CD14-positive monocyte (primary cell): ENCODE data around the gene PTGR3. TPM values are rescaled to one million over a fixed set of nuclear protein-coding genes. Genes with fewer than 3 reads are reported as not detected.
A peak's percentile ranks its signal among the peaks of the same experiment; 100 is the strongest.

Experiments
- DNase-seq, 3 donors: peaks; one replicate each; pipeline ENCODE4 v3.0.0-alpha.2; 2011 to 2022
- H2AFZ ChIP-seq: 2 replicates; pipeline ENCODE4 v1.6.0; 2012; ENCODE audit warnings: mild to moderate bottlenecking, low read depth, low read length, inconsistent platforms; ENCODE audit not compliant: insufficient read depth, poor library complexity, severe bottlenecking
- H3K27ac ChIP-seq, 2 donors: 1 replicate in 1 of 2; 2 replicates in 1 of 2; pipeline ENCODE4 v1.5.1; 2012 to 2013; ENCODE audit warnings: low read length in 2 of 2, control low read depth in 1 of 2, inconsistent platforms in 1 of 2, low read depth in 1 of 2, mild to moderate bottlenecking in 1 of 2
- H3K27me3 ChIP-seq, 2 donors: one replicate each; pipeline versions ENCODE4 v1.6.0 to v1.6.1; 2011 to 2013; ENCODE audit warnings: low read length in 2 of 2; ENCODE audit not compliant: control insufficient read depth in 2 of 2, insufficient read depth in 2 of 2
- H3K36me3 ChIP-seq, 2 donors: replicated peaks in 1 of 2; 1 replicate in 1 of 2; 2 replicates in 1 of 2; pipeline versions ENCODE4 v1.5.1 to v1.6.1; 2012 to 2013; ENCODE audit warnings: low read length in 2 of 2, control low read depth in 1 of 2, inconsistent platforms in 1 of 2, mild to moderate bottlenecking in 1 of 2; ENCODE audit not compliant: insufficient read depth in 2 of 2, control insufficient read depth in 1 of 2
- H3K4me1 ChIP-seq, 2 donors: 1 replicate in 1 of 2; 2 replicates in 1 of 2; pipeline versions ENCODE4 v1.5.1 to v1.6.1; 2012 to 2013; ENCODE audit warnings: low read length in 2 of 2, control low read depth in 1 of 2, inconsistent platforms in 1 of 2, mild to moderate bottlenecking in 1 of 2, moderate library complexity in 1 of 2; ENCODE audit not compliant: insufficient read depth in 2 of 2, control insufficient read depth in 1 of 2
- H3K4me2 ChIP-seq: replicated peaks from 2 replicates; pipeline ENCODE3; 2012; ENCODE audit warnings: low read length, moderate library complexity, mild to moderate bottlenecking; ENCODE audit not compliant: poor library complexity, severe bottlenecking; ENCODE audit errors: extremely low read depth
- H3K4me3 ChIP-seq, 3 experiments: fragments of 200-600 bp in 1 of 3; sonication (generic) in 1 of 3; replicated peaks in 1 of 3; 1 replicate in 2 of 3; 2 replicates in 1 of 3; pipeline ENCODE4 v1.5.1; 2011 to 2013; ENCODE audit warnings: low read length in 3 of 3, mild to moderate bottlenecking in 3 of 3, control low read depth in 2 of 3, low read depth in 2 of 3, inconsistent platforms in 1 of 3, moderate library complexity in 1 of 3
- H3K79me2 ChIP-seq: 2 replicates; pipeline ENCODE4 v1.6.0; 2012; ENCODE audit warnings: mild to moderate bottlenecking, control low read depth, inconsistent platforms, low read length, moderate library complexity; ENCODE audit not compliant: insufficient read depth
- H3K9ac ChIP-seq: 2 replicates; pipeline ENCODE4 v1.6.0; 2017; ENCODE audit warnings: low read length, mild to moderate bottlenecking; ENCODE audit not compliant: insufficient read depth, poor library complexity, severe bottlenecking
- H3K9me3 ChIP-seq, 2 donors: replicated peaks in 1 of 2; 1 replicate in 1 of 2; 2 replicates in 1 of 2; pipeline versions ENCODE4 v1.5.1 to v1.6.1; 2012 to 2013; ENCODE audit warnings: low read length in 2 of 2, control low read depth in 1 of 2; ENCODE audit not compliant: control insufficient read depth in 1 of 2, insufficient read depth in 1 of 2
- H4K20me1 ChIP-seq: 2 replicates; pipeline ENCODE4 v1.6.0; 2012; ENCODE audit warnings: mild to moderate bottlenecking, low read length, control low read depth, moderate library complexity; ENCODE audit not compliant: insufficient read depth
- H3K27ac Mint-ChIP-seq, 7 donors: one replicate each; pipeline ENCODE4 v1.8.0; 2020; ENCODE audit warnings: mild to moderate bottlenecking in 7 of 7, mixed read lengths in 7 of 7, moderate library complexity in 6 of 7, inconsistent platforms in 2 of 7
- H3K27me3 Mint-ChIP-seq, 3 donors: one replicate each; pipeline ENCODE4 v1.8.0; 2021 to 2022; ENCODE audit warnings: low read depth in 3 of 3, mild to moderate bottlenecking in 3 of 3, mixed read lengths in 3 of 3, moderate library complexity in 3 of 3, inconsistent platforms in 1 of 3
- H3K36me3 Mint-ChIP-seq, 2 donors: one replicate each; pipeline ENCODE4 v1.8.0; 2020; ENCODE audit warnings: mixed read lengths in 2 of 2, inconsistent platforms in 1 of 2, mild to moderate bottlenecking in 1 of 2
- H3K4me1 Mint-ChIP-seq: one replicate; pipeline ENCODE4 v1.8.0; 2020; ENCODE audit warnings: mild to moderate bottlenecking, mixed read lengths
- H3K4me3 Mint-ChIP-seq, 2 donors: one replicate each; pipeline ENCODE4 v1.8.0; 2020; ENCODE audit warnings: mild to moderate bottlenecking in 2 of 2, mixed read lengths in 2 of 2, moderate library complexity in 1 of 2
- H3K9me3 Mint-ChIP-seq, 7 donors: one replicate each; pipeline ENCODE4 v1.8.0; 2020 to 2022; ENCODE audit warnings: mixed read lengths in 7 of 7, mild to moderate bottlenecking in 6 of 7, moderate library complexity in 6 of 7, inconsistent platforms in 2 of 7
- CTCF ChIP-seq: fragments of 200-600 bp; IDR thresholded peaks from one replicate; pipeline ENCODE4 v1.8.0; 2022; ENCODE audit warnings: antibody characterized with exemption, mild to moderate bottlenecking
- WGBS: methylation state at CpG from one replicate; pipeline ENCODE4 v1.1.5; 2013; ENCODE audit warnings: missing lambda C conversion rate; ENCODE audit not compliant: insufficient coverage; 5-methylcytosine and 5-hydroxymethylcytosine counted together
- intact Hi-C, 2 donors: fragments of 100-400 bp; cut with micrococcal nuclease; formaldehyde crosslinking; loops; one replicate each; pipeline versions ENCODE4 v1.15.0 to v1.15.1; 2023
- polyA plus RNA-seq, 3 donors: library from polyadenylated mRNA; depleted of rRNA in 1 of 3; unstranded in 2 of 3; stranded (reverse) in 1 of 3; fragments of 300-500 nt in 2 of 3; fragments of >200 nt in 1 of 3; fragmentation: Illumina TruSeq in 2 of 3; gene quantifications; 1 replicate in 2 of 3; 2 replicates in 1 of 3; pipeline ENCODE4 v1.2.3, GENCODE V29; 2012 to 2021

PTGR3 gene
- polyA plus RNA-seq, 3 donors: 15.5 to 27.5 (median 23.6) TPM

GRCh38 chr18:75172299-75173124 is 36.4 kb downstream of the PTGR3 start:
- peaks cover 2 to 9% (median 7%) of the 10 kb centered on the region in 3 donors for H3K27me3 Mint-ChIP-seq
- DNase-seq: no peak
- Histone ChIP-seq H3K4me1 (peaks cover 0 to 5% of the 10 kb centered on the region in 2 donors), H4K20me1 (no peaks in the 10 kb centered on the region), H3K27ac (no peak overlapping the region), H3K36me3 (no peaks in the 10 kb centered on the region), H3K9ac (no peak overlapping the region), H3K4me3 (no peak overlapping the region), H3K79me2 (no peaks in the 10 kb centered on the region), H3K9me3 (no peaks in the 10 kb centered on the region), H3K4me2 (no peak overlapping the region), H3K27me3 (no peaks in the 10 kb centered on the region), H2AFZ (no peak overlapping the region)
- H3K4me3 Mint-ChIP-seq: no peak overlapping the region
- TF ChIP-seq CTCF: no peak
- H3K4me1 Mint-ChIP-seq: peaks cover 10% of the 10 kb centered on the region
- intact Hi-C loops: no loop called here
- H3K27ac Mint-ChIP-seq: peak overlapping the region in 2 of 7 donors; percentile 26 to 76
- WGBS: 77% methylated on average over 17 of the region's 17 CpGs
- H3K36me3 Mint-ChIP-seq: no peaks in the 10 kb centered on the region
- no peaks in the 10 kb centered on the region for H3K9me3 Mint-ChIP-seq

GRCh38 chr18:75170916-75171315 is 38.0 kb downstream of the PTGR3 start:
- Mint-ChIP-seq H3K4me3 (no peak overlapping the region), H3K27me3 (peaks cover 7 to 12% (median 11%) of the 10 kb centered on the region in 3 donors), H3K9me3 (peaks cover 0 to 2% (median 0%) of the 10 kb centered on the region in 7 donors), H3K4me1 (peaks cover 10% of the 10 kb centered on the region), H3K36me3 (no peaks in the 10 kb centered on the region), H3K27ac (no peak overlapping the region)
- Histone ChIP-seq H3K9ac (no peak overlapping the region), H3K9me3 (no peaks in the 10 kb centered on the region), H2AFZ (no peak overlapping the region), H3K4me3 (no peak overlapping the region), H3K4me1 (peaks cover 0 to 5% of the 10 kb centered on the region in 2 donors), H3K4me2 (no peak overlapping the region), H3K36me3 (no peaks in the 10 kb centered on the region), H3K27me3 (no peaks in the 10 kb centered on the region), H3K27ac (no peak overlapping the region), H3K79me2 (no peaks in the 10 kb centered on the region), H4K20me1 (no peaks in the 10 kb centered on the region)
- intact Hi-C loops: no loop called here
- no peak for DNase-seq
- 92% methylated on average over 10 of the region's 11 CpGs for WGBS
- no peak for TF ChIP-seq CTCF
